ENCODE data around the gene LIX1L. TPM values are rescaled to one million over a fixed set of nuclear protein-coding genes. Genes with fewer than 3 reads are reported as not detected.

LIX1L gene
- total and polyA plus RNA-seq, 2 of the 13 experiments (the other 11 are each of a cell fraction or from before 2014, with no cell fraction given), result 8.1 to 24.9 TPM

- no peak for TF ChIP-seq ZNF260 (CRISPR knock-in tag; IDR thresholded peaks at IDR 0.05; ENCODE audit: borderline replicate concordance, low read depth)
- TF ChIP-seq AHR (CRISPR knock-in tag; IDR thresholded peaks at IDR 0.05), result no peak
- no peak for TF ChIP-seq EP300 (IDR thresholded peaks at IDR 0.05; ENCODE audit: low read depth in 2 of 2, low read length in 2 of 2)
- TF ChIP-seq EP300 (CRISPR knock-in tag; IDR thresholded peaks at IDR 0.05; ENCODE audit: borderline replicate concordance), result no peak
- TF ChIP-seq PLRG1 (conservative IDR thresholded peaks at IDR 0.05), result no peak
- TF ChIP-seq ZNF597 (CRISPR knock-in tag; IDR thresholded peaks at IDR 0.05), result no peak
- TF ChIP-seq UBTF (CRISPR knock-in tag; IDR thresholded peaks at IDR 0.05), result no peak
- TF ChIP-seq ZNF136 (CRISPR knock-in tag; IDR thresholded peaks at IDR 0.05; ENCODE audit: low read depth), result no peak
- TF ChIP-seq HBP1 (CRISPR knock-in tag; IDR thresholded peaks at IDR 0.05; ENCODE audit: low read depth), result no peak
- peak; percentile 73; the same call in 1 of the 2 replicates for TF ChIP-seq SPEN (CRISPR knock-in tag; IDR thresholded peaks at IDR 0.05; ENCODE audit: low read depth)
- no peak for TF ChIP-seq ZNF256 (CRISPR knock-in tag; conservative IDR thresholded peaks at IDR 0.05)
- TF ChIP-seq ZKSCAN8 (CRISPR knock-in tag; IDR thresholded peaks at IDR 0.05; ENCODE audit: borderline replicate concordance), result no peak
- no peak for TF ChIP-seq TFAP4 (IDR thresholded peaks at IDR 0.05; ENCODE audit: borderline replicate concordance, low read depth)
- no peak for TF ChIP-seq ZNF253 (CRISPR knock-in tag; IDR thresholded peaks at IDR 0.05; ENCODE audit: borderline replicate concordance)
- TF ChIP-seq ETS1 (CRISPR knock-in tag; IDR thresholded peaks at IDR 0.05), result no peak
- TF ChIP-seq ZXDC (CRISPR knock-in tag; IDR thresholded peaks at IDR 0.05), result no peak
- peak; percentile 29 for TF ChIP-seq TBX2 (CRISPR knock-in tag; IDR thresholded peaks at IDR 0.05; ENCODE audit: borderline replicate concordance)
- no peak for TF ChIP-seq CBX5 (CRISPR knock-in tag; IDR thresholded peaks at IDR 0.05; ENCODE audit: borderline replicate concordance)
These were observed 39.4 kb downstream of the LIX1L start, which contains the start of gene PEX11B (continued) for GRCh38 chr1:145918144-145918991.

Data from HepG2 (cell line).